Uterus (tissue), 4 donors: Measurements from ENCODE around the gene PLXDC2. TPM values are rescaled to one million over a fixed set of nuclear protein-coding genes. Genes with fewer than 3 reads are reported as not detected.

ENCODE experiments used
- DNase-seq, 2 donors: peaks; one replicate each; pipeline ENCODE4 v3.0.0-alpha.2; 2019 to 2020
- H3K27ac ChIP-seq, 2 donors: fragments of 200-600 bp; sonication (generic); 1 replicate in 1 of 2; 2 replicates in 1 of 2; pipeline ENCODE4 v1.5.1; 2016 to 2018
- H3K27me3 ChIP-seq, 2 donors: fragments of 200-600 bp; sonication (generic); one replicate each; pipeline ENCODE4 v1.5.1; 2018 to 2019; ENCODE audit warnings: control low read depth in 1 of 2
- H3K36me3 ChIP-seq, 2 donors: fragments of 200-600 bp; sonication (generic); one replicate each; pipeline ENCODE4 v1.5.1; 2019; ENCODE audit warnings: control low read depth in 1 of 2
- H3K4me1 ChIP-seq, 2 donors: fragments of 200-600 bp; sonication (generic); one replicate each; pipeline ENCODE4 v1.5.1; 2018 to 2019; ENCODE audit warnings: control low read depth in 1 of 2
- H3K4me3 ChIP-seq, 2 donors: fragments of 200-600 bp; sonication (generic); 1 replicate in 1 of 2; 2 replicates in 1 of 2; pipeline ENCODE4 v1.5.1; 2018 to 2019; ENCODE audit warnings: mild to moderate bottlenecking in 1 of 2
- H3K9me3 ChIP-seq, 2 donors: fragments of 200-600 bp; sonication (generic); one replicate each; pipeline ENCODE4 v1.5.1; 2019; ENCODE audit warnings: control low read depth in 1 of 2
- POLR2A ChIP-seq, 2 donors: fragments of 450-650 bp; IDR thresholded peaks; one replicate each; pipeline ENCODE4 v1.6.1; 2016; ENCODE audit warnings: antibody characterized with exemption in 2 of 2, mild to moderate bottlenecking in 1 of 2, moderate library complexity in 1 of 2
- intact Hi-C: fragments of 100-400 bp; cut with DNase I; formaldehyde crosslinking; loops from one replicate; pipeline ENCODE4 v1.15.1; 2023; ENCODE audit warnings: low total_unique reads
- total RNA-seq, 4 donors: library from RNA; depleted of rRNA in 3 of 4; stranded (reverse); fragments of >200 nt in 3 of 4; gene quantifications; one replicate each; pipeline versions ENCODE4 v1.1.0 to v1.2.4, GENCODE V29; 2014 to 2023
- TF ChIP-seq, protein P1 (sequence below), 4 experiments: fragments of 200-600 bp in 2 of 4; fragments of 450-650 bp in 2 of 4; sonication (generic) in 2 of 4; IDR thresholded peaks; one replicate each; pipeline ENCODE4 v1.5.1; 2016 to 2019; ENCODE audit warnings: antibody characterized with exemption in 4 of 4, mild to moderate bottlenecking in 2 of 4, moderate library complexity in 1 of 4
- donor health status: DM: yes; HTN: yes; CAD: no.

Gene PLXDC2
- total RNA-seq, 4 donors from 2014 or later, result 39.4 to 59.2 (median 52.2) TPM

GRCh38 chr10:19961076-19962053, 145.1 kb downstream of the PLXDC2 start:
- DNase-seq, result no peak
- TF ChIP-seq, protein P1, sequence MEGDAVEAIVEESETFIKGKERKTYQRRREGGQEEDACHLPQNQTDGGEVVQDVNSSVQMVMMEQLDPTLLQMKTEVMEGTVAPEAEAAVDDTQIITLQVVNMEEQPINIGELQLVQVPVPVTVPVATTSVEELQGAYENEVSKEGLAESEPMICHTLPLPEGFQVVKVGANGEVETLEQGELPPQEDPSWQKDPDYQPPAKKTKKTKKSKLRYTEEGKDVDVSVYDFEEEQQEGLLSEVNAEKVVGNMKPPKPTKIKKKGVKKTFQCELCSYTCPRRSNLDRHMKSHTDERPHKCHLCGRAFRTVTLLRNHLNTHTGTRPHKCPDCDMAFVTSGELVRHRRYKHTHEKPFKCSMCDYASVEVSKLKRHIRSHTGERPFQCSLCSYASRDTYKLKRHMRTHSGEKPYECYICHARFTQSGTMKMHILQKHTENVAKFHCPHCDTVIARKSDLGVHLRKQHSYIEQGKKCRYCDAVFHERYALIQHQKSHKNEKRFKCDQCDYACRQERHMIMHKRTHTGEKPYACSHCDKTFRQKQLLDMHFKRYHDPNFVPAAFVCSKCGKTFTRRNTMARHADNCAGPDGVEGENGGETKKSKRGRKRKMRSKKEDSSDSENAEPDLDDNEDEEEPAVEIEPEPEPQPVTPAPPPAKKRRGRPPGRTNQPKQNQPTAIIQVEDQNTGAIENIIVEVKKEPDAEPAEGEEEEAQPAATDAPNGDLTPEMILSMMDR (IDR thresholded peaks at IDR 0.05), result no peak
- TF ChIP-seq POLR2A (IDR thresholded peaks at IDR 0.05), result no peak
- Histone ChIP-seq H3K9me3 (no peaks in the 10 kb centered on the region), H3K4me3 (no peak overlapping the region), H3K27ac (no peak overlapping the region), H3K36me3 (no peaks in the 10 kb centered on the region), H3K4me1 (no peaks in the 10 kb centered on the region), H3K27me3 (no peaks in the 10 kb centered on the region)
- intact Hi-C loops, result no loop called here

- Histone ChIP-seq H3K27me3 (no peaks in the 10 kb centered on the region), H3K4me3 (no peak overlapping the region), H3K27ac (no peak overlapping the region), H3K4me1 (no peaks in the 10 kb centered on the region), H3K36me3 (no peaks in the 10 kb centered on the region), H3K9me3 (no peaks in the 10 kb centered on the region)
- TF ChIP-seq, protein P1 (IDR thresholded peaks at IDR 0.05), result no peak
- TF ChIP-seq POLR2A (IDR thresholded peaks at IDR 0.05), result no peak
- intact Hi-C loops, result no loop called here
- DNase-seq, result no peak
These were observed 148.4 kb downstream of the PLXDC2 start for GRCh38 chr10:19964625-19965024.

GRCh38 chr10:19966751-19967150, 150.5 kb downstream of the PLXDC2 start:
- no peaks in the 10 kb centered on the region for H3K27me3 ChIP-seq
- no peaks in the 10 kb centered on the region for H3K4me1 ChIP-seq
- H3K36me3 ChIP-seq, result no peaks in the 10 kb centered on the region
- TF ChIP-seq, protein P1 (IDR thresholded peaks at IDR 0.05), result no peak
- H3K9me3 ChIP-seq, result no peaks in the 10 kb centered on the region
- intact Hi-C loops, result no loop called here
- no peak for DNase-seq
- no peak overlapping the region for H3K27ac ChIP-seq
- no peak overlapping the region for H3K4me3 ChIP-seq

DNA sequence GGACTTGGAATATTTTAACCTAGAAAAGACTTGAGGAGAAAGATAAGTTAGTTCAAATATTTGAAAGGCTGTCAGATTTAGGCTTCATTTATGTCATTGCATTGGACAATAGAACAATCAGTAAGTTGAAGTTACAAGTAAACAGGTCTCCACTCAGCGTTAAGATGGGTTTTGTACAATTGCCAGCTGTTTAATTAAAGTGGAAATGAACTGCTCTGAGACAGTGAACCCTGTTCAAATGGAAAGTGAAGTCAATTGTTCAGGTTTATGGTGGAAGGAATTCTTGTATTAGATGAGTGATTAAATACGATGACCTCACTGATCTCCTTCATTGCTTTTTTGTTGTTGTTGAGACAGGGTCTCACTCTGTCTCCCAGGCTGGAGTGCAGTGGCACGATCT, 151.7 kb downstream of the PLXDC2 start:
- no peaks in the 10 kb centered on the region for H3K4me1 ChIP-seq
- no peak overlapping the region for H3K4me3 ChIP-seq
- H3K9me3 ChIP-seq, result no peaks in the 10 kb centered on the region
- no peak for TF ChIP-seq POLR2A (IDR thresholded peaks at IDR 0.05)
- TF ChIP-seq, protein P1 (IDR thresholded peaks at IDR 0.05), result no peak
- intact Hi-C loops, result no loop called here
- no peak for DNase-seq
- H3K27me3 ChIP-seq, result no peaks in the 10 kb centered on the region
- H3K27ac ChIP-seq, result no peak overlapping the region
- no peaks in the 10 kb centered on the region for H3K36me3 ChIP-seq

GRCh38 chr10:19968745-19969144, 152.5 kb downstream of the PLXDC2 start:
- Histone ChIP-seq H3K27ac (no peak overlapping the region), H3K36me3 (no peaks in the 10 kb centered on the region), H3K4me1 (no peaks in the 10 kb centered on the region), H3K4me3 (no peak overlapping the region), H3K9me3 (no peaks in the 10 kb centered on the region), H3K27me3 (no peaks in the 10 kb centered on the region)
- intact Hi-C loops, result no loop called here
- TF ChIP-seq, protein P1 (IDR thresholded peaks at IDR 0.05), result no peak
- TF ChIP-seq POLR2A (IDR thresholded peaks at IDR 0.05), result no peak
- DNase-seq, result no peak
